Caki2 (cell line): ENCODE data around the gene ABI2. TPM values are rescaled to one million over a fixed set of nuclear protein-coding genes. Genes with fewer than 3 reads are reported as not detected.
A peak's percentile ranks its signal among the peaks of the same experiment; 100 is the strongest.
"Not testable (repeated sequence)": the region's sequence is repeated elsewhere in the genome, so short reads cannot be mapped to it uniquely, and the experiment has no call there.

ENCODE experiments used
- DNase-seq: peaks from one replicate; pipeline ENCODE4 v3.0.0-alpha.2; 2015; ENCODE audit warnings: low read depth
- in situ Hi-C: cut with HindIII; loops from 2 replicates; pipeline ENCODE4 v1.10.0; 2016; ENCODE audit warnings: low sequenced_read_pairs, low pct_unique_long_range_greater_than_20kb, mixed read lengths
- total RNA-seq: library from RNA; depleted of rRNA; stranded (reverse); fragments of >200 nt; shearing (Covaris generic); gene quantifications from 2 replicates; pipeline ENCODE4 v1.2.3, GENCODE V29; 2014; ENCODE audit warnings: low replicate concordance; rRNA removed

ABI2 gene
- 15.7 and 29.4 TPM in 2 replicates for total RNA-seq

DNA sequence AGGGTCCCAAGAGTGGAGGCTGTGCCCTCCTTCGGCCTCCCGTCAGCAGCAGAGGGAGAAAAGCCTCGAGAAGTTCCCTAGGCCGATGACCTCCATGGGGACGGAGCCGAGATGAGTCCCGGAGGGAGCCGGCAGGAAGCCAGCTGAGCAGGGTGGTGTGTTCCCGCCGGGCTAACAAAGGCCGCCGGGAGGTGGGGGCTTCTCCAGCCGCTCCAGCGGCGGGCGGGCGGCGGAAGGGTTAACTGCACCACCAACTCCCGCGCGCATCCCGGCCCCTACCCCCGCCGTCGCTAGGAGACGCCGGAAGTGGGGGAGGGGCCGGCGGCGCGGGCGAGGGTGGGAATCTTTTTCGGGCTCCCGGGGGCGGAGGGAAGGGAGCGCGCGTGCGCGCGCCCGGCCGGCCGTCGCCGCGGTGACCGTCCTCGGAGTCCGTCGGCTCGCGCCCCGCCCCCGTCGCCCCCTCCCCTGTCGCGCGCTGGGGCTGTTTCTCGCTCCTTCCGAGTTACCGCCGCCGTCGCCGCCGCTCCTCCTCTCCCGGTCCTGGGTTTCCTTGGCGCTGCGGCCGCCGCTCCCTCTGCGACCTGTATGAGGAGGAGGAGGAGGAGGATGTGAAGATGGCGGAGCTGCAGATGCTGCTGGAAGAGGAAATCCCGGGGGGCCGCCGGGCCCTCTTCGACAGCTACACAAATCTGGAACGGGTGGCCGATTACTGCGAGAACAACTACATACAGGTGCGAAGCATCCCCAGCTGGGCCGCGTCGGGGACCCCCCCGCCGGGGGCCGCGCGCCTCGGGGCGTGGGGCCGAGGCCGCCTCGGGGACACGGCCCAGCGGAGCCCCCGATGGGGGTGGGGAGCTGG is at the start of gene ABI2:
ABI2 (plus strand) TSS at position 494 of the 859 bp plus-strand sequence; CDS start at position 615, 121 bp downstream.
- in situ Hi-C loops, result no loop called here
- peak; percentile 89 for DNase-seq

DNA sequence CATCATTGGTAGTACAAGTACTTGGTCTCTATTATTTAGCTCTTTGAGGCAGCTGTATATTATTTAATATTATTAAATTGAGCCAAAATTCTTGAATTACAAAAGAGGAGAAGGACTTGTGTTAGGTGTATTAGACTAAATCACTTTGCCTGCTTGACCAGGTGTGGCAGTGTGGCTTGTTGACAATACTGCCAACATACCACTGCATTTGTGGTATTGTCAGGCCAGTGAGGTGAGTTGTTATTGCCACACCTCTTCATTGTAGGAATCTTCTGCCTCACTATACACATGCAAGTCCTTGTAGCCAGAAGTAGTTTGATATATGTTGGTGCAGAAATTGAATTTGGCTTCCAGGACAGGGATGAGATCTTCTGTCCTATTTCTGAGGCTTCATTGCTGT is 48.9 kb upstream of the ABI2 start:
- no peak for DNase-seq
- in situ Hi-C loops, result no loop called here

DNA sequence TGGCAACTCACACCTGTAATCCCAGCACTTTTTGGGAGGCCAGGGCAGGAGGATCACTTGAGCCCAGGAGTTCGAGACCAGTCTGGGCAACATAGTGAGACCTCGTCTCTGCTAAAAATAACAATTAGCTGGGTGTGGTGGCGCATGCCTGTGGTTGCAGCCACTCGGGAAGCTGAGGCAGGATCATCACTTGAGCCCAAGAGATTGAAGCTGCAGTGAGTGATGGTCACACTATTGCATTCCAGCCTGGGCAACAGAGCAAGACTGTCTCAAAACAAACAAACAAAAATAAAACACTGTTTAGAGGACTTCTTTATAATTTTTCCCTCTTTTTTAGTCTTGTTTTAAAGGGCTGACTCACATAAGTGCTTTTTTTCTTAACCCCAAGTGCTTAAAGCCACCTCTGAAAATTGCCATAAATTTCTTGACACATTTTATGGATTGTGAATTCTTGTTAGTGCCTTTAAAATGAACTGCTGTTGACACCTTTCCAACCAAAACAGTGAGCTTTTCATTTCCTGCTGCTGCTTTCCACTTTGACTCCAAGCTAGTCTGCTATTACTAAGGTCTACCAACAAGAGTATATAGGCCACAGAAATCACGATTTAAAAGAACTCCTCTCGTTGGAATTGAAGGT is 47.6 kb upstream of the ABI2 start:
- in situ Hi-C loops, result no loop called here
- peak; percentile 59 for DNase-seq

DNA sequence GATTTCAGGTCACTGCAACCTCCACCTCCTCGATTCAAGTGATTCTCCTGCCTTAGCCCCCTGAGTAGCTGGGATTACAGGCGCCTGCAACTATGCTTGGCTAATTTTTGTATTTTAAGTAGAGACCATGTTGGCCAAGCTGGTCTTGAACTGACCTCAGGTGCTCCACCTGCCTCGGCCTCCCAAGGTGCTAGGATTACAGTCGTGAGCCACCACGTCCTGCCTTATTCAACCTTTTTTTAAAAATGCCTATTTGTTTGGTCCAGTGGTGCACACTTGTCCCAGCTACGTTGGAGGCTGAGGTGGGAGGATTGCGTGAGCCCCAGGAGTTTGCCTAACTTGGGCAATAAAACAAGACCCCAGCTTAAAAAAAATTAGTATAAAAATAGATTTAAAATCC is 46.1 kb upstream of the ABI2 start:
- in situ Hi-C loops, result no loop called here
- DNase-seq, result no peak

DNA sequence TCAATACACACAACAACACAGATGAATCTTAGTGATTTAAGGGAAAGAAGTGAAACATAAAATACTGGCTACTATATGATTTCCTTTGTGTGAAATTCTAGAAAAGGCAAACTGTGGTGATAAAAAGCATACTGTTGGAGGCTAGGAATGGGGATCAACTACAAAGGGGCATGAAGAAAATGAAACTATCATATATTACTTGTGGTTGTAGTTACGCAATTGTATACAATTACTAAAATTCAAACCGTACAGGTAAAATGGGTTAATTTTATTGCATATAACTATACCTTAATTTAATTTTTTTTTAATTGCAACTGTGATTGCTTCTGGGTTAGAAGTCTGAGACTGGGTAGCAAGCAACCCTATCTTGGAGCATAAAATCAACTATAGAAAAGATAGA is 41.7 kb upstream of the ABI2 start:
- no peak for DNase-seq
- in situ Hi-C loops, result no loop called here

DNA sequence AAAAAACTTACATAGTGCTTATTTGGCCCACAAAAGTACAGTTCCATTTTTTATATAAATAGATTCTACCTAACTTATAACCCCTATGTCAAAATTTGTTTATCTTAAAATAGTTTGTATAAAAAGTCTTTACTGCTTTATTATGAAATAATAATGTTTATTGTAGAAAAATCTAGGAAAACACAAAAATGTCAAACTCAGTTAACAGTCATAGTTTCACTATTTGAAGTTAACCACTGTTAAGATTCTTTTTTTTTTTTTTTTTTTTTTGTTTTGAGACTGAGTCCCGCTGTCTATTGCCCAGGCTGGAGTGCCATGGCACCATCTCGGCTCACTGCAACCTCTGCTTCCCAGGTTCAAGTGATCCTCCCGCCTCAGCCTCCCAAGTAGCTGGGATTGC is 26.5 kb upstream of the ABI2 start:
- in situ Hi-C loops, result no loop called here
- DNase-seq, result no peak

DNA sequence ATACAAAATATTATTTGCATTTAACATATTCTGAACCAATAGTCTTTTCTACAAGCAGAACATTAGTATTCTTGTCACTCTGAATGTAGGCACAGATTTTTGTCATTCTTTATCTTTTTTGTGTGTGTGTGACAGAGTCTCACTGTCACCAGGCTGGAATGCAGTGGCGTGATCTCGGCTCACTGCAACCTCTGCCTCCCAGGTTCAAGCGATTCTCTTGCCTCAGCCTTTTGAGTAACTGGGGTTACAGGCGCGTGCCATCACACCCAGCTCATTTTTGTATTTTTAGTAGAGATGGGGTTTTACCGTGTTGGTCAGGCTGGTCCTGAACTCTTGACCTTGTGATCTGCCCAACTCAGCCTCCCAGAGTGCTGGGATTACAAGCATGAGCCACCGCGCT is 25.6 kb upstream of the ABI2 start:
- DNase-seq, in situ Hi-C loops: not testable (repeated sequence)

DNA sequence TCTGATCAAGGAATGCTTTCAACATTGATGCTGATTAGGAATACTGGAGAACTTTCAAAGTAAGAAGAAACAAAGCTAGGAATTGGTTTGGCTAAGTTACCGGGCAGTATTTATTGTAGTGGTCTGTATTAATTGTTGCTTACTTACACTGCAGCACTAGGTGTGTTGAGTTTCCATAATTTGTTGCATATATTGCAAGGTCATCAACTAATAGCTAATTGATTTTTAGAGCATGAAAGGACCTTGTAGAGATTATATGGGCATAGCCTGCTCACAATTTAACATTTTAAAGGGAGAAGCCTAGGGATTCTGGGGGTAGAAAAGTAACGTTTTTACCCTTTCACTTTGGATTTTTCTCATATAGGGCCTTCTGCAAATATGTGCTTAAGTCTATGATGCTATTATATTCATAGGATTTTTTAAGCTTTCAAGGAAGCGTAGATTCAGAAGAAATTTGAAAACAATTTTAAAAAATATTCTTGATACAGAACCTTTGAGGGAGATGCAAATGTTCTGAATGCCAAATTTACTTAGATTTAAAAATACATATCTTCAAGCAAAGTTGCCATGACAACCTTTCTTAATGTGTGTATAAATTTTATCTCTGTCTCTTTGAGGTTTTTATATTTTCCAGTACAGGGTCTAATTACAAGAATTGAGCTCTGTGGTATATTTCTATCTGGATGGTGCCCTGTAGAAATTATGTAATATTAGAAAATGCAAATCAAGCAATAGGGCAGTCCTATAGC is 17.3 kb upstream of the ABI2 start:
- in situ Hi-C loops, result no loop called here
- no peak for DNase-seq

DNA sequence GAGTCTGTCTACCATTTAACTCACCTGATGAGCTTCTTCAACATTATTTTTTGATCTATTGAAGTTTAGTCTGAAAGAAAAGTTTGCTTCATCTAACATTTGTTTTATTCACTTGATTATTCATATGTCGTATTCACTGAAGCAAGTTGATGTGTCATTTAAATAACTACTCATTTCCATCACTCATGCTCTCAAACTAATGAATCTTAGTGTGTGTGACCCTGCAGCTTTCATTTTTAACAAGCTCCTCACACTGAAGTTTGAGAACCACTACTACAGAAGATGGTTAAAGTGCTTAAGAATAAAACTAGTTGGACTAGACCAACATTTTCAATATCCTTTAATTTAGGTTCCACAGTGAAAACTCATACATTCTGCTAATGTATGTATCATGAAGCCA is 1.8 kb upstream of the ABI2 start:
- in situ Hi-C loops, result no loop called here
- no peak for DNase-seq

DNA sequence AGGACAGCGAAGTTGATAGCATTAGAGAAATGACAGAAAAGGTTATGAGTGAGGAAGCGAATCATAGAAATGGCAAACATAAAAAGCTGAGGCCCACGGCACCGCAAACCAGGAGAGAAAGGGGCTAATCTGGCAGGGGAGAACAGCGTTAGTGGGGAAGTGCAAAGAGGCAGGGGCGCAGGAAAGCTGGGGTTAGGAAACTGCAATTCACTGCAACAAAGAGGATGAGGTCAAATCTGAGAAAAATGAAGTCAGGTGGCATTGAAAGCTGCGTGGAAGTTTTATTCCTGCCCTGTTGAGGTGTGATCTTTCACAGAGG is 653 bp upstream of the ABI2 start:
- DNase-seq, result no peak
- in situ Hi-C loops, result no loop called here

DNA sequence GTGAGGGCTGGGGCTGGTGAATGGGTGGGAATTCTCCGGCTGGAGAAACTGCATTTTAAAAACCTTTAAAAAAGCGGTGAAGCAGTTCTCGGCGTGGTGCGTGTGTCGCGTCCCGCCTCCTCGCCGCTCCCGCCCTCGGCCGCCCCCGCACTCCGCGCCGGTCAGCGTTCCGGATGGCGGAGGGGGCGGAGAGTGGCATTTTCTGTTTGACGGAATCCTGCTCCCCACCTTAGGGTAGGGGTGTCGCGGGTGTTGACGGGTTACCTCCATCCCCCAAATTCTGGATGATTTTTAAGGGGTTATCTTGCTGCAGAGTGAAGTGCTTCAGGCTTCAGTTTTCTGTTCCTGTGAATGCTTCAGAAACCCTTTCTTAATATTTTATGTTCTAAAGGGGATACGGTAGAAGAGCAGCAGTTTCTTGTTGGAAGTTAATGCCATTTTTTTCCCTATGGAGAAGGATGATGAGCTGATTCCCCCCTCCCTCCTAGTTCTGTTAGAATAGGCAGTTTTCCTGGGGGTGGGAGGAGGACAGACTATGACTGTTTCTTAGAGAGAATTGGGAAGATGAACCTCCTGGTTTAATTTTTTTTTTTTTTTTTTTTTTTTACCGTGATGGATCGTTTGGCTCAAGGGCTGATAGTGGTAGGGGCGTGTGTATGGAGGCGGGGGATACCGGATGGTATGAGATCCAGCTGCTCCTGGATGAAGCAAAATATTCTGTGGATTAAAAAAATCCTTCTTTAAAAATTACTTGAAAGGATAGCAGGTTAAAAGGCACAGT is 756 bp downstream of the ABI2 start:
- DNase-seq, result no peak
- in situ Hi-C loops, result no loop called here

DNA sequence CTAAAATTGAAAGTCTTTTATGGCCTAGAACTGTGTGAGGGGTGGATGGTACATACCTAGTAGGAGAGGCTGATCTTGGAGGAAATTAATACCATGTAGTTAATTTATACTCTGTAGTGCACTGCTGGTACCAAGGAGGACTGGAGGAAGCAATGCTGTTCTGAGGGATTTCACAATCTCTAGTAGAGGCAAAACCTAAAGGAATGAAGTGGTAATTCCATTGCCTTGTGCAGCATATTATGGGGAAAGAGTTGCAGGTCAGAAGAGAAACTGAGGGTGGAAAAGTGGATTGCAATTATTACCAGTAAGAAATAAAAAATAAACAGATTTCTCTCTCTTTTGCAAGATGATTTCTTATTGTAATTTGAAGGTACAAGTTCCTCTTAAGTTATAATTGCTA is 2.2 kb downstream of the ABI2 start:
- no peak for DNase-seq

DNA sequence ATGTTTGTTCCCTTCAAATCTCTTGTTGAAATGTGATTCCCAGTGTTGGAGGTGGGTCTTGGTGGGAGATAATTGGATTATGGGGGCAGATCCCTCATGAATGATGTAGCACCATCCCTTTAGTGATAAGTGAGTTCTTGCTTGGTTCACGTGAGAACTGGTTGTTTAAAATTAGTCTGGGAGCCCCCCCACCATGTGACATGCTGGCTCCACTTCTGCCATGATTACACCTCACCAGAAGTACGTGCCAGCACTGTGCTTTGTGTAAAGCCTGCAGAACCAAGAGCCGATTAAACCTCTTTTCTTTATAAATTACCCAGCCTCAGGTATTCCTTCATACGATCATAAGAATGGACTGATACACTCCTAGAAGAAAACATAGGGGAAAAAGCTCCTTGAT is 10.1 kb downstream of the ABI2 start:
- in situ Hi-C loops, result no loop called here
- no peak for DNase-seq

More for the DNA sequence above, 2.2 kb downstream of the ABI2 start:
- in situ Hi-C loops, result no loop called here

DNA sequence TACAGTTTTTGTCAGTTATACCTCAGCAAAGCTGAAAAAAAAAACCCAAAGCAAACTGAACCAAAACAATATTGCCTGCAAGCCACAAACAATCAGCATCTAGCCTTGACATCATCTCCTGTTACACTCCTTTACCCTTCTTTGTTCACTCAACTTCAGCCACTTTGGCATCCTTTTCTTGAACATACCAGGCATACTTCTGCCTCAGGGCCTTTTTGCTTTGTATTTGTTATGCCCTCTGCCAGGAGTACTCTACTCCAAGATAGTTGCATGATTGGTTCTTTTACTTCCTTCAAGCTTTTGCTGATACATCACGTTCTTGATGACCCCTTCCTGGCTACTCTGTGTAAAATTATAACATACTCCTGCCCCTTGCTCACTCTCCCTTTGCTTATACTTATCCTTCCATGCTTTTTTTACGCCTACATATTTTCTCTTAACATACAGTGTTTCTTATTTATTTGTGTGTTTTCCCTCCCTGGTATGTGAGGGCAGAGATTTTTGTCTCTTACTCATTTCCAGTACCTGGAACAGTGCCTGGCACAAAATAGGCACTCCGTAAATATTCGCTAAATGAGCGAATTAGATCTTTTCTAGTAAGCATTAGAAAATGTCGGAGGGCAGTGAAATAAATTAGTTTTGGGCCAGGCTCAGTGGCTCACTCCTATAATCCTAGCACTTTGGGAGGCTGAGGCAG is 12.7 kb downstream of the ABI2 start:
- in situ Hi-C loops, result no loop called here
- DNase-seq, result peak; percentile 73

DNA sequence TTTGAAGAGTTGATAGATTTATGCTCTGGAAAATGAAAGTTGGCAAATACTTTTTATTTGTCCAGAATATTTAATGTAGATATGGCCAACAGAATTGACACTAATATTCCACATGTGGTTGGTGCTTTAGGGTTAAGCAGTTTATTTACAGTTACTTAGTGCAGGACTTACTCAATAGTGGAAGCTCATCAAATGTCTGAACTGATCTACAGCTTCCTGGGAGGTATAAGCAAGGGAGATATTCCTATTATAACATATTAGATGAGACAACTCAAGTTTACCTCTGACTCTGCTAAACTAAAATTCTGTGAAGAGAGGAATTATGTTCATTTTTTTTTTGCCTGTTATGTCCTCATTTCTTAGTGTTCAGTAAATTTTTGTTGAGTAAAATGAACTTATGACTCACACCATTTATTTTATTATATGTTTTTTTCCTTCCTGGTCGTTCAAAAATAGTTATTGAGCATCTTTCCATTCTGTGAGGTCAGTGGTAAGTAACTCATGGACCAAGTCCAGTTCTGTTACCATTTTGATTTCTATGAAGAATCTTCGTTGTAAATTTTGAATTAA is 13.6 kb downstream of the ABI2 start:
- in situ Hi-C loops, result no loop called here
- DNase-seq, result no peak

DNA sequence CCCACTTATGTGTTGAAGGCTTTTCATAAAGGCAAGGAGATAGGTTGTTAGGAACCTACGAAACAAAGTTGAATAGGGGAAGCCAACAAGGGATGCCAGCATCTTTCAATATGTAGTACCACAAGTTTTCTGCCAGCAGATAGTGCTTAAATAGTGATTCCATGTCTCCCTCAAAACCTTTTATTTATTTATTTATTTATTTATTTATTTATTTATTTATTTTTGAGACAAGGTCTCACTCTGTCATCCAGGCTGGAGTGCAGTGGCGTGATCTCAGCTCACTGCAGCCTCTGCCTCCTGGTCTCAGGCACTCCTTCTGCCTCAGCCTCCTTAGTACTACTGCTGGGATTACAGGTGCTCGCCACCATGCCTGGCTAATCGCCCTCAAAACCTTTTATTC is 14.2 kb downstream of the ABI2 start:
- in situ Hi-C loops, result not testable (repeated sequence)

DNA sequence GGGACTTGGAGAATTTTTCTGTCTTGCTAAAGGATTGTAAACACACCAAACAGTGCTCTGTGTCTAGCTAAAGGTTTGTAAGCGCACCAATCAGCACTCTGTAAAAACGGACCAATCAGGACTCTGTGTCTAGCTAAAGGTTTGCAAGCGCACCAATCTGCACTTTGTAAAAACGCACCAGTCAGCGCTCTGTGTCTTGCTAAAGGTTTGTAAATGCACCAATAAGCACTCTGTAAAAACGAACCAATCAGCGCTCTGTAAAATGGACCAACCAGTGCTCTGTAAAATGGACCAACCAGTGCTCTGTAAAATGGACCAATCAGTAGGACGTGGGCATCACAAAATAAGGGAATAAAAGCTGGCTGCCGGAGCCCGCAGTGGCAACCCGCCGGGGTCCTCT is 16.5 kb downstream of the ABI2 start:
- DNase-seq, result no peak
- in situ Hi-C loops, result no loop called here

More for the DNA sequence above, 14.2 kb downstream of the ABI2 start:
- DNase-seq, result not testable (repeated sequence)

DNA sequence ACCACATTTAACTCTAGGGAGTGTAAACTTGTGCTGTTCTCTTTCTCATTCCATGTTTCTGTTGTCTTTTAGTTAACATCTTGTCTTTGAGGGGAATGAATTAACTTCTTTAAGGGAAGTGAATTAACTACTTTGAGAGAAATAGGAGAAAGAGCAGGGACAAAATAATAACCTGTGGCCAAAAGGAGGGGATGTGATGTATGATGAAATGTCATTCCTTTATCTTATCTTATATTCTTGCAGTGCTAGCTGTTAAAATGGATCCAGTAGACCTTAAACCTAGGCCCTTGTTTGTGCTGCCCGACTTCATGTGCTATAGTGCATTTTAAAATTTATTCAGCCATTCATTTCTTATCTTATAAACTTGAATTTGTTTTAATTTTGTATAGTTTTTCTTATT is 18.4 kb downstream of the ABI2 start:
- no peak for DNase-seq
- in situ Hi-C loops, result no loop called here
